Spleen (tissue), 11 donors: ENCODE data around the gene CHRNA7. TPM values are rescaled to one million over a fixed set of nuclear protein-coding genes. Genes with fewer than 3 reads are reported as not detected.

ENCODE experiments used
- DNase-seq: peaks from one replicate; pipeline ENCODE4 v3.0.0-alpha.2; 2020
- H3K27ac ChIP-seq, 8 donors: fragments of 200-600 bp; sonication (generic) in 7 of 8; 1 replicate in 4 of 8; 2 replicates in 4 of 8; pipeline versions ENCODE4 v1.5.0 to v1.8.0; 2016 to 2021; ENCODE audit warnings: inconsistent platforms in 4 of 8, mild to moderate bottlenecking in 4 of 8, moderate library complexity in 1 of 8
- H3K27me3 ChIP-seq, 7 donors: fragments of 200-600 bp; sonication (generic) in 6 of 7; replicated peaks in 1 of 7; 1 replicate in 4 of 7; 2 replicates in 3 of 7; pipeline versions ENCODE4 v1.5.0 to v1.8.0; 2016 to 2021; ENCODE audit warnings: inconsistent platforms in 3 of 7, mild to moderate bottlenecking in 1 of 7
- H3K36me3 ChIP-seq, 6 donors: fragments of 200-600 bp; sonication (generic) in 5 of 6; 1 replicate in 4 of 6; 2 replicates in 2 of 6; pipeline versions ENCODE4 v1.5.0 to v1.8.0; 2016 to 2021; ENCODE audit warnings: inconsistent platforms in 2 of 6
- H3K4me1 ChIP-seq, 6 donors: fragments of 200-600 bp; sonication (generic) in 5 of 6; 1 replicate in 3 of 6; 2 replicates in 3 of 6; pipeline versions ENCODE4 v1.5.0 to v1.8.0; 2016 to 2021; ENCODE audit warnings: inconsistent platforms in 3 of 6
- H3K4me3 ChIP-seq, 8 donors: fragments of 200-600 bp; sonication (generic) in 7 of 8; 1 replicate in 4 of 8; 2 replicates in 4 of 8; pipeline versions ENCODE4 v1.5.0 to v1.8.0; 2016 to 2021; ENCODE audit warnings: inconsistent platforms in 4 of 8, mild to moderate bottlenecking in 4 of 8, moderate library complexity in 2 of 8
- H3K9me3 ChIP-seq, 8 donors: fragments of 200-600 bp; sonication (generic) in 7 of 8; 1 replicate in 4 of 8; 2 replicates in 4 of 8; pipeline versions ENCODE4 v1.5.0 to v1.8.0; 2016 to 2021; ENCODE audit warnings: inconsistent platforms in 4 of 8
- CTCF ChIP-seq, 11 experiments: fragments of 200-600 bp in 7 of 11; fragments of 450-650 bp in 4 of 11; sonication (generic) in 4 of 11; IDR thresholded peaks in 8 of 11; conservative IDR thresholded peaks in 3 of 11; 1 replicate in 7 of 11; 2 replicates in 4 of 11; pipeline versions ENCODE4 v1.4.0 to v1.8.0; 2016 to 2021; ENCODE audit warnings: antibody characterized with exemption in 11 of 11, inconsistent platforms in 4 of 11, mild to moderate bottlenecking in 1 of 11
- POLR2A ChIP-seq, 3 donors: fragments of 450-650 bp; IDR thresholded peaks; one replicate each; pipeline ENCODE4 v1.5.1; 2017; ENCODE audit warnings: antibody characterized with exemption in 3 of 3, mild to moderate bottlenecking in 1 of 3
- POLR2AphosphoS5 ChIP-seq, 3 donors: sonication (generic); formaldehyde crosslinking; IDR thresholded peaks; one replicate each; pipeline ENCODE4 v1.5.1; 2017; ENCODE audit warnings: antibody characterized with exemption in 3 of 3
- WGBS, 5 donors: extraction: QIAGEN DNeasy Blood & Tissue Kit in 3 of 5; methylation state at CpG; one replicate each; pipeline versions ENCODE4 v1.1.5 to v1.1.7; 2013 to 2018; 5-methylcytosine and 5-hydroxymethylcytosine counted together
- intact Hi-C: fragments of 100-400 bp; cut with DNase I; formaldehyde crosslinking; loops from one replicate; pipeline ENCODE4 v1.15.0; 2023; ENCODE audit warnings: low total_unique reads
- polyA plus RNA-seq, 3 donors: library from polyadenylated mRNA; stranded (reverse); fragments of 200-250 nt; gene quantifications; one replicate each; pipeline ENCODE4 v1.2.1, GENCODE V29; 2013
- total RNA-seq, 7 donors: library from RNA; depleted of rRNA in 3 of 7; stranded (reverse); fragments of >200 nt in 3 of 7; fragmentation: NEBNext Ultra II Directional in 4 of 7; extraction: Animal tissue kit (Norgen Biotek cat#: 25700) in 4 of 7; gene quantifications; one replicate each; pipeline versions ENCODE4 v1.1.0 to v1.2.1, GENCODE V29; 2016 to 2021
- donor health status: healthy with polysubstance abuse.
- donor health status: DM: no; HTN: no; CAD: no; lungs with moderate emphysema.
- donor health status: DM: no; HTN: no; CAD: no.
- donor health status: Bipolar disorder and iron deficiency.
- donor health status: healthy.
- donor health status: DM: no; HTN: no; CAD: no.
- donor health status: DM: yes; HTN: yes; CAD: no.

Gene CHRNA7
- total and polyA plus RNA-seq, 10 donors: 0.63 to 11.0 (median 5.3) TPM

- Histone ChIP-seq H3K4me1 (peaks cover 0 to 13% (median 0%) of the 10 kb centered on the region in 6 donors), H3K4me3 (no peak overlapping the region), H3K36me3 (no peaks in the 10 kb centered on the region), H3K9me3 (no peaks in the 10 kb centered on the region), H3K27ac (peak overlapping the region in 2 of 8 donors; percentile 16 to 29), H3K27me3 (peaks cover 0 to 5% (median 0%) of the 10 kb centered on the region in 7 donors)
- DNase-seq: peak; percentile 58
- WGBS, 5 donors: 82 to 85% (median 83%) methylated on average over 12 to 23 of the region's 23 CpGs
- TF ChIP-seq CTCF (IDR thresholded peaks at IDR 0.05 in 8 of 11, conservative IDR thresholded peaks at IDR 0.05 in 3 of 11): no peak
- no peak for TF ChIP-seq POLR2AphosphoS5 (IDR thresholded peaks at IDR 0.05)
- TF ChIP-seq POLR2A (IDR thresholded peaks at IDR 0.05): no peak
- intact Hi-C loops: no loop called here
Measured at GRCh38 chr15:32120577-32121383, 90.5 kb downstream of the CHRNA7 start.

GRCh38 chr15:32121384-32121695, 91.0 kb downstream of the CHRNA7 start:
- no peaks in the 10 kb centered on the region for H3K9me3 ChIP-seq
- DNase-seq: no peak
- peaks cover 0 to 13% (median 0%) of the 10 kb centered on the region in 6 donors for H3K4me1 ChIP-seq
- peak in 1 of 3 donors; percentile 51 for TF ChIP-seq POLR2AphosphoS5 (IDR thresholded peaks at IDR 0.05)
- no peak for TF ChIP-seq POLR2A (IDR thresholded peaks at IDR 0.05)
- TF ChIP-seq CTCF (IDR thresholded peaks at IDR 0.05 in 8 of 11, conservative IDR thresholded peaks at IDR 0.05 in 3 of 11): no peak
- peak overlapping the region in 1 of 8 donors; percentile 16 for H3K27ac ChIP-seq
- H3K27me3 ChIP-seq: peaks cover 0 to 5% (median 0%) of the 10 kb centered on the region in 7 donors
- no peaks in the 10 kb centered on the region for H3K36me3 ChIP-seq
- 62 to 77% (median 73%) methylated on average over 6 of the region's 6 CpGs for WGBS, 5 donors
- no peak overlapping the region for H3K4me3 ChIP-seq
- intact Hi-C loops: no loop called here

GRCh38 chr15:32122013-32122412, 91.7 kb downstream of the CHRNA7 start:
- peak; percentile 23 for DNase-seq
- H3K9me3 ChIP-seq: no peaks in the 10 kb centered on the region
- intact Hi-C loops: no loop called here
- no peaks in the 10 kb centered on the region for H3K36me3 ChIP-seq
- WGBS, 5 donors: 85 to 96% (median 95%) methylated on average over 4 of the region's 4 CpGs
- H3K4me1 ChIP-seq: peaks cover 0 to 13% (median 0%) of the 10 kb centered on the region in 6 donors
- H3K27me3 ChIP-seq: peaks cover 0 to 5% (median 0%) of the 10 kb centered on the region in 7 donors
- H3K4me3 ChIP-seq: no peak overlapping the region
- TF ChIP-seq POLR2AphosphoS5 (IDR thresholded peaks at IDR 0.05) (no peak), CTCF (IDR thresholded peaks at IDR 0.05 in 8 of 11, conservative IDR thresholded peaks at IDR 0.05 in 3 of 11) (no peak), POLR2A (IDR thresholded peaks at IDR 0.05) (no peak)
- no peak overlapping the region for H3K27ac ChIP-seq

- Histone ChIP-seq H3K4me1 (peaks cover 0 to 13% (median 0%) of the 10 kb centered on the region in 6 donors), H3K4me3 (no peak overlapping the region), H3K27ac (no peak overlapping the region), H3K9me3 (no peaks in the 10 kb centered on the region), H3K27me3 (peaks cover 0 to 5% (median 0%) of the 10 kb centered on the region in 7 donors), H3K36me3 (no peaks in the 10 kb centered on the region)
- no peak for DNase-seq
- intact Hi-C loops: no loop called here
- WGBS, 5 donors: 78 to 85% (median 81%) methylated on average over 3 of the region's 3 CpGs
- TF ChIP-seq POLR2A (IDR thresholded peaks at IDR 0.05): no peak
- TF ChIP-seq CTCF (IDR thresholded peaks at IDR 0.05 in 8 of 11, conservative IDR thresholded peaks at IDR 0.05 in 3 of 11): no peak
Measured at GRCh38 chr15:32123473-32123872, 93.2 kb downstream of the CHRNA7 start.
